Measurements from ENCODE around the gene EXD3. TPM values are rescaled to one million over a fixed set of nuclear protein-coding genes. Genes with fewer than 3 reads are reported as not detected.

Gene EXD3
- total RNA-seq, 1 experiment from 2014 or later, result 15.3 TPM

DNA sequence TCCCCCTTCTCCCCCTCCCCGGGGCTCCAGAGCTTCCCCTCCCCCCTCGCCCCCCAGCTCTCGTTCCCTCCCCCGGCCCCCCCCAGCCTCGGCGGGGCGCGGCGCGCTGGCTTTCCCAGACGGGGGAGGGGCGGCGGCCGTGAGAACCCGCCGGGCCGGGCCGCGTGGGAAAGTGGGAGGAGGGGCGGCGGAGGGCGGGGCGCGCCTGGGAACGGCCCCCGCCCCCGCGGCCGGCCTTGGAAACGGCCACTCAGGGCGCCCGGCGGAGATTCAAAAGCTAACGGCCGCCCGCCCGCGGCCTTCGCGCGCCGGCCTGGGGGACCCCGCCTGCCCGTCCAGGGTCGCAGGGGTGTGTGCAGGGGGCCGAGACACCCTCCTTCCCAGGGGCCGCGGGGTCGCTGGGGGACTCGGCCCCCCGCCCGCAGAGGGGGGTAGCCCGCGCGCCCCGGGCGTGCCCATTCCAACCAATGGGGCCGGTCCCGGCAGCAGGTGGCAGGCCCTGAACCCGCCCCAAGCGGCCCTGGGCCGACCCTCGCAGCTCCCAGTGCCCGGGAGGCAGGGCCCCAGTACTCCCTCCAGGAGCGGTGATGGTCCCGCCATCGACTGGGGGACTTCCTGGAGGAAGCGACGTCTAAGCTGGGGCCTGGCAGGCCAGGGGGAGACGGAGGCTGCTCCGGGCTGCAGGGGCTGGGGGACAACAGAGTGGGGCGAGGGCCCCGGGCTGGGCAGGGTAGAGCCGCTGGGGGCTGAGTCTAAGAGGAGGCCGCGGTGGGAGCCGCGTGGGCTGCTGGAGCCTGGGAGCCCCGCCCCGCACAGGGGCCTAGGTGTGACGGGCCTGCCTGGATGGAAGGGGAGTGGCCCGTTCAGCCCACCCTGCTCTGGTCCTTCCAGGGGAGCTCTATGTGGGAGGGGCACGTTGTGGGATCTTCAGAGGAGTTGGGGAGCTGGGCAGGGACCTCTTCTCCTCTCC, 106.7 kb downstream of the EXD3 start:
- Mint-ChIP-seq H3K9me3 (no peaks in the 10 kb centered on the region; a peak in 1 of 5 replicates), H3K36me3 (ENCODE audit: insufficient read depth in 1 of 3, low read depth in 3 of 3) (no peaks in the 10 kb centered on the region), H3K4me3 (peak overlapping the region in 1 of 2 experiments; percentile 48; a peak in 1 of 5 replicates), H3K27me3 (ENCODE audit: low read depth) (peaks cover 3% of the 10 kb centered on the region; the same call in 1 of the 2 replicates), H3K27ac (no peak overlapping the region; a peak in 1 of 7 replicates), H3K4me1 (peaks cover 6 to 11% of the 10 kb centered on the region in 2 experiments; a peak in 2 of 4 replicates)
- no peak overlapping the region for H2AK5ac ChIP-seq (ENCODE audit: insufficient read length, low read length)
- no peak overlapping the region for H3T11ph ChIP-seq (ENCODE audit: low read length)
- H2BK5ac ChIP-seq (ENCODE audit: insufficient read length, low read length), result no peak overlapping the region
- H3K23me2 ChIP-seq (ENCODE audit: insufficient read length, low read depth, low read length, poor library complexity, severe bottlenecking), result no peaks in the 10 kb centered on the region
- no peak overlapping the region for H2BK120ac ChIP-seq (ENCODE audit: low read depth, low read length, poor library complexity, severe bottlenecking)
- WGBS (ENCODE audit: extremely low coverage, insufficient read length, low lambda C conversion rate), result no CpG with 5 or more reads among the region's 83 CpGs
- H3K9ac ChIP-seq (ENCODE audit: extremely low read depth, insufficient read length, low read length), result no peak overlapping the region
- H3K4me1 ChIP-seq (ENCODE audit: insufficient read depth, low read length), result peaks cover 1% of the 10 kb centered on the region; the same call in 1 of the 2 replicates
- no peaks in the 10 kb centered on the region for H3K79me1 ChIP-seq (ENCODE audit: insufficient read depth, low read depth, low read length, poor library complexity, severe bottlenecking)
- no peak overlapping the region for H2BK15ac ChIP-seq (ENCODE audit: low read depth, low read length)
- no peak overlapping the region for H3K23ac ChIP-seq (ENCODE audit: insufficient read length, low read depth, low read length)
- no peak overlapping the region for H3K18ac ChIP-seq (ENCODE audit: insufficient read length, low read depth, low read length)
- no peak overlapping the region for H3K56ac ChIP-seq (ENCODE audit: insufficient read length, low read depth, low read length)
- DNase-seq, result peak; percentile 68
- no peaks in the 10 kb centered on the region for H3K79me2 ChIP-seq (ENCODE audit: insufficient read depth, low read length)
- H4K91ac ChIP-seq (ENCODE audit: insufficient read length, low read depth, low read length), result no peak overlapping the region
- H3K4ac ChIP-seq (ENCODE audit: low read depth, low read length), result no peak overlapping the region
- H2AFZ ChIP-seq (ENCODE audit: low read length), result no peak overlapping the region
- no peak overlapping the region for H3K14ac ChIP-seq (ENCODE audit: insufficient read depth, low read length)
- no peak overlapping the region for H4K5ac ChIP-seq (ENCODE audit: insufficient read length, low read depth, low read length)
- TF ChIP-seq CTCF (conservative IDR thresholded peaks at IDR 0.05), result no peak
- no peak overlapping the region for H2BK12ac ChIP-seq (ENCODE audit: insufficient read length, low read depth, low read length)
- H3K4me2 ChIP-seq (ENCODE audit: insufficient read depth, insufficient read length, low read length), result no peak overlapping the region
- no peaks in the 10 kb centered on the region for H4K20me1 ChIP-seq (ENCODE audit: control insufficient read depth, insufficient read depth, insufficient read length)
- no peak overlapping the region for H4K8ac ChIP-seq (replicated peaks; ENCODE audit: insufficient read length, low read depth, low read length)
- no peaks in the 10 kb centered on the region for H3K27me3 ChIP-seq (ENCODE audit: insufficient read depth, low read length)
- H2BK20ac ChIP-seq (ENCODE audit: low read depth, low read length, poor library complexity, severe bottlenecking), result no peak overlapping the region
- H3K27ac ChIP-seq (ENCODE audit: insufficient read length, low read depth, low read length), result no peak overlapping the region
- H3K9me3 ChIP-seq (ENCODE audit: control insufficient read depth, low read depth, low read length), result no peaks in the 10 kb centered on the region
